Measurements from ENCODE around the gene SLC35A1. TPM values are rescaled to one million over a fixed set of nuclear protein-coding genes. Genes with fewer than 3 reads are reported as not detected.

Gene SLC35A1
- total RNA-seq, 2 donors from 2014 or later, result 10.4 to 10.9 TPM

DNA sequence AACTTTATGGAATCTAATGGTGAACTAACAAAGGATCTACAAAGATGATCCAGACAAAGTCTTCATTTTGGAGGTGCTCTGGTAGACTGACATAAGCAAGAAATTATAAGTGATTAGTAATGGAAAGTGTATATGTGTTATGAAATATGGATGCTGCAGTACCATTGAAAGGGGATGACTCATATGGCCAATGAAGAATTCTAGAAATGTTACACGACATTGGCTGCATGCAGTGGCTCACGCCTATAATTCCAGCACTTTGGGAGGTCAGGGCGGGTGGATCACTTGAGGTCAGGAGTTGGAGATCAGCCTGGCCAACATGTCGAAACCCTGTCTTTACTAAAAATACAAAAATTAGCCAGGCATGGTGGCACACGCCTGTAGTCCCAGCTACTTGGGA lies 41.5 kb upstream of the SLC35A1 start:
- Mint-ChIP-seq H3K9me3 (no peaks in the 10 kb centered on the region), H3K27me3 (ENCODE audit: insufficient read depth) (no peaks in the 10 kb centered on the region), H3K4me3 (no peak overlapping the region), H3K27ac (no peak overlapping the region), H3K4me1 (no peaks in the 10 kb centered on the region), H3K36me3 (ENCODE audit: low read depth) (no peaks in the 10 kb centered on the region)
- Histone ChIP-seq H3K4me3 (ENCODE audit: low read length) (no peak overlapping the region), H3K9ac (ENCODE audit: extremely low read depth, low read length, poor library complexity, severe bottlenecking) (no peak overlapping the region), H3K9me3 (ENCODE audit: control insufficient read depth, low read length) (no peaks in the 10 kb centered on the region), H3K4me1 (ENCODE audit: control insufficient read depth, insufficient read depth, low read length) (no peaks in the 10 kb centered on the region), H3K36me3 (ENCODE audit: control insufficient read depth, insufficient read depth, low read length) (no peaks in the 10 kb centered on the region), H3K27me3 (ENCODE audit: control insufficient read depth, insufficient read depth, low read length, poor library complexity, severe bottlenecking) (no peaks in the 10 kb centered on the region), H3K27ac (ENCODE audit: low read depth, low read length) (no peak overlapping the region)
- DNase-seq, result no peak
- TF ChIP-seq, protein P1, sequence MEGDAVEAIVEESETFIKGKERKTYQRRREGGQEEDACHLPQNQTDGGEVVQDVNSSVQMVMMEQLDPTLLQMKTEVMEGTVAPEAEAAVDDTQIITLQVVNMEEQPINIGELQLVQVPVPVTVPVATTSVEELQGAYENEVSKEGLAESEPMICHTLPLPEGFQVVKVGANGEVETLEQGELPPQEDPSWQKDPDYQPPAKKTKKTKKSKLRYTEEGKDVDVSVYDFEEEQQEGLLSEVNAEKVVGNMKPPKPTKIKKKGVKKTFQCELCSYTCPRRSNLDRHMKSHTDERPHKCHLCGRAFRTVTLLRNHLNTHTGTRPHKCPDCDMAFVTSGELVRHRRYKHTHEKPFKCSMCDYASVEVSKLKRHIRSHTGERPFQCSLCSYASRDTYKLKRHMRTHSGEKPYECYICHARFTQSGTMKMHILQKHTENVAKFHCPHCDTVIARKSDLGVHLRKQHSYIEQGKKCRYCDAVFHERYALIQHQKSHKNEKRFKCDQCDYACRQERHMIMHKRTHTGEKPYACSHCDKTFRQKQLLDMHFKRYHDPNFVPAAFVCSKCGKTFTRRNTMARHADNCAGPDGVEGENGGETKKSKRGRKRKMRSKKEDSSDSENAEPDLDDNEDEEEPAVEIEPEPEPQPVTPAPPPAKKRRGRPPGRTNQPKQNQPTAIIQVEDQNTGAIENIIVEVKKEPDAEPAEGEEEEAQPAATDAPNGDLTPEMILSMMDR (conservative IDR thresholded peaks at IDR 0.05), result no peak
- 83 to 85% methylated on average over 5 of the region's 5 CpGs for WGBS, 2 experiments (ENCODE audit: insufficient coverage in 1 of 2, insufficient read length in 1 of 2)

DNA sequence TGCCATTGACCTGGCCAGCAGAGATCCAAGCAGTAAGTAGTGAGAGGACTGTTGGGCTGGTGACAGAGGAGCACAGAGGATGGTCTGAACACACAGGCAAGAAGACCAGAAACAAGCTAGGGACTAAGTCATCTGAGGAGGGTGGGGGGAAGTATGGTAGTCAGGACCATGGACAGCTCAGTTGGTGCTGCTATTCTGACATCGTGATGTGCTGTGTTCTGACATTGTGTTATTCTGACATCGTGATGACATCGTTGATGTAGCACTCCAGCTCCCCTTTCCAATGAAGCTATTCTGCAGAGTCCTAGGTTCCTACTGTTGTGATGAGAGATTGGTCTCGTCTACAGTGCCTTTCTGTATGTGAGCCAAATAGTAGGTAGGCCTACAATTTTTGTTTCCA lies 36.3 kb upstream of the SLC35A1 start:
- Histone ChIP-seq H3K9ac (ENCODE audit: extremely low read depth, low read length, poor library complexity, severe bottlenecking) (no peak overlapping the region), H3K36me3 (ENCODE audit: control insufficient read depth, insufficient read depth, low read length) (no peaks in the 10 kb centered on the region), H3K4me3 (ENCODE audit: low read length) (no peak overlapping the region), H3K27me3 (ENCODE audit: control insufficient read depth, insufficient read depth, low read length, poor library complexity, severe bottlenecking) (peaks cover 8% of the 10 kb centered on the region), H3K4me1 (ENCODE audit: control insufficient read depth, insufficient read depth, low read length) (no peaks in the 10 kb centered on the region), H3K9me3 (ENCODE audit: control insufficient read depth, low read length) (no peaks in the 10 kb centered on the region), H3K27ac (ENCODE audit: low read depth, low read length) (no peak overlapping the region)
- Mint-ChIP-seq H3K4me1 (no peaks in the 10 kb centered on the region), H3K9me3 (no peaks in the 10 kb centered on the region), H3K27ac (no peak overlapping the region), H3K27me3 (ENCODE audit: insufficient read depth) (peaks cover 2% of the 10 kb centered on the region), H3K36me3 (ENCODE audit: low read depth) (no peaks in the 10 kb centered on the region), H3K4me3 (no peak overlapping the region)
- 0 to 40% methylated on average over 1 to 4 of the region's 4 CpGs for WGBS, 2 experiments (ENCODE audit: insufficient coverage in 1 of 2, insufficient read length in 1 of 2)
- TF ChIP-seq, protein P1 (conservative IDR thresholded peaks at IDR 0.05), result no peak
- peak; percentile 90 for DNase-seq

DNA sequence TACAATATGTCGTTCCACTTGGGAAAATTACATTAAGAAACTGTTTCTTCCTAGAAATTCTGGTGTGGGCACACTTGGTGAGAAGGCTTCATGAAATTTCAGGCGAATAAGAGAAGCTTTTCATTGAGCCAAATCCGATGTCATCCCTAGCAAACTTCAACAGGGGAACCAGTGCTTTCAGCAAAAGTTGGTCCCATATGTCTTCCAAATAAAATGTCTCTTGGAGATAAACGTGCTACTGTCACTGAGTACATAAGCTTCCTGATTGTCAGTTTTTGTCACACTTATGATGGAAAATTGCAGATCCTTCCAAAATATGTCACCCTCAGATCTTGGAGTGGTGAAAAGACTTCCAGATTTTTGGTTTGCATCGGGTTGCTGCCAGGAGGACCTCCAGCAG lies 31.1 kb upstream of the SLC35A1 start:
- peaks cover 2% of the 10 kb centered on the region for H3K4me1 ChIP-seq (ENCODE audit: control insufficient read depth, insufficient read depth, low read length)
- H3K36me3 ChIP-seq (ENCODE audit: control insufficient read depth, insufficient read depth, low read length), result no peaks in the 10 kb centered on the region
- TF ChIP-seq, protein P1 (conservative IDR thresholded peaks at IDR 0.05), result no peak
- H3K9ac ChIP-seq (ENCODE audit: extremely low read depth, low read length, poor library complexity, severe bottlenecking), result no peak overlapping the region
- Mint-ChIP-seq H3K27me3 (ENCODE audit: insufficient read depth) (no peaks in the 10 kb centered on the region), H3K9me3 (no peaks in the 10 kb centered on the region), H3K4me1 (peaks cover 4% of the 10 kb centered on the region), H3K27ac (no peak overlapping the region), H3K36me3 (ENCODE audit: low read depth) (no peaks in the 10 kb centered on the region), H3K4me3 (no peak overlapping the region)
- peaks cover 8% of the 10 kb centered on the region for H3K27me3 ChIP-seq (ENCODE audit: control insufficient read depth, insufficient read depth, low read length, poor library complexity, severe bottlenecking)
- no peak overlapping the region for H3K27ac ChIP-seq (ENCODE audit: low read depth, low read length)
- H3K9me3 ChIP-seq (ENCODE audit: control insufficient read depth, low read length), result no peaks in the 10 kb centered on the region
- 92 to 93% methylated on average over 4 to 5 of the region's 5 CpGs for WGBS, 2 experiments (ENCODE audit: insufficient coverage in 1 of 2, insufficient read length in 1 of 2)
- H3K4me3 ChIP-seq (ENCODE audit: low read length), result no peak overlapping the region
- DNase-seq, result no peak
